HG02884 (cell line): ENCODE measurements around the gene IRAK1BP1.
A peak's percentile ranks its signal among the peaks of the same experiment; 100 is the strongest.
"Not testable (repeated sequence)": the region's sequence is repeated elsewhere in the genome, so short reads cannot be mapped to it uniquely, and the experiment has no call there.

Source experiments
- ATAC-seq: cut with Tn5 transposase; IDR thresholded peaks from one replicate; pipeline ENCODE4 v1.9.1; 2021; ENCODE audit warnings: mild to moderate bottlenecking, moderate library complexity; ENCODE audit not compliant: unreplicated experiment

IRAK1BP1 gene

GRCh38 chr6:78883651-78884050, 16.3 kb downstream of the IRAK1BP1 start:
- ATAC-seq, result no peak

GRCh38 chr6:78889901-78890300, 22.6 kb downstream of the IRAK1BP1 start:
- not testable (repeated sequence) for ATAC-seq

- ATAC-seq, result no peak
Observed at GRCh38 chr6:78896227-78896626, 28.9 kb downstream of the IRAK1BP1 start.

- no peak for ATAC-seq
Observed at GRCh38 chr6:78908621-78909020, 41.3 kb downstream of the IRAK1BP1 start.

GRCh38 chr6:78909391-78909790, 42.0 kb downstream of the IRAK1BP1 start:
- no peak for ATAC-seq

- no peak for ATAC-seq
Observed at GRCh38 chr6:78910010-78910409, 42.7 kb downstream of the IRAK1BP1 start.

GRCh38 chr6:78910591-78911171, 43.3 kb downstream of the IRAK1BP1 start:
- peak; percentile 61 for ATAC-seq

GRCh38 chr6:78911218-78911940, 44.0 kb downstream of the IRAK1BP1 start:
- ATAC-seq, result no peak

GRCh38 chr6:78916411-78916810, 49.1 kb downstream of the IRAK1BP1 start:
- ATAC-seq, result no peak

- no peak for ATAC-seq
Observed at GRCh38 chr6:78917788-78918187, 50.4 kb downstream of the IRAK1BP1 start.

GRCh38 chr6:78921168-78921567, 53.8 kb downstream of the IRAK1BP1 start:
- not testable (repeated sequence) for ATAC-seq

- no peak for ATAC-seq
Observed at GRCh38 chr6:78925317-78925716, 58.0 kb downstream of the IRAK1BP1 start.

GRCh38 chr6:78935553-78935952, 68.2 kb downstream of the IRAK1BP1 start:
- no peak for ATAC-seq

- ATAC-seq, result no peak
Observed at GRCh38 chr6:78936515-78936914, 69.2 kb downstream of the IRAK1BP1 start.

- no peak for ATAC-seq
Observed at GRCh38 chr6:78942446-78942845, 75.1 kb downstream of the IRAK1BP1 start.

- ATAC-seq, result no peak
Observed at GRCh38 chr6:78947529-78947928, 80.2 kb downstream of the IRAK1BP1 start.

GRCh38 chr6:78947962-78948361, 80.6 kb downstream of the IRAK1BP1 start:
- no peak for ATAC-seq

- ATAC-seq, result no peak
Observed at GRCh38 chr6:78948785-78949184, 81.4 kb downstream of the IRAK1BP1 start.

- ATAC-seq, result no peak
Observed at GRCh38 chr6:78952362-78952761, 85.0 kb downstream of the IRAK1BP1 start.
